ENCODE data around the gene LEF1. TPM values are rescaled to one million over a fixed set of nuclear protein-coding genes. Genes with fewer than 3 reads are reported as not detected.

The LEF1 gene
- total and polyA plus RNA-seq, 2 of the 8 experiments (the other 6 are each of a cell fraction or from before 2014, with no cell fraction given), result 2.6 to 5.2 TPM

DNA sequence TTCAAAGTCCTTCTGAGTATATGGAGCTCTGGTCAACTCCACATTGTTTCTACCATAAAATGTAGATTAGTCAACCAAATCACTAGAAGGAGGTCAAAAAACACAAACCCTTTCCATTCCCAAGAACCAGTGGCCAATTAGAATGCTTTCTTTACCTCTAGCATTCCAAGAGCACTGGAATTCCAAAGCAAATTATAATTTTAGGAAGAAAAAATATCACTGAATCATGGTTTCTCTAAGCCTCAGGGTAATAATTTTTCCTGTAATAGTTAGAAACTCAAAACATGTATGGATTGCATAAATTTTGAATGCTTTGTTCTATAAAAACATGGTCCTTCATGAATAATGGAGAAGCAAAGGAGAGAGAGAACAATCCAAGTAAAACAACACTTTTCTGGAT, 39.5 kb downstream of the LEF1 start:
- Histone ChIP-seq H3K9ac (replicated peaks in 1 of 4; ENCODE audit: extremely low read depth in 1 of 4, low read depth in 3 of 4, low read length in 3 of 4) (no peak overlapping the region), H3K4me1 (replicated peaks in 1 of 4; ENCODE audit: control insufficient read depth in 3 of 4, insufficient read depth in 4 of 4, low read length in 3 of 4) (no peaks in the 10 kb centered on the region), H4K5ac (ENCODE audit: insufficient read length, low read depth, low read length) (no peak overlapping the region), H2BK15ac (ENCODE audit: low read length) (no peak overlapping the region), H2BK12ac (ENCODE audit: low read depth, low read length) (no peak overlapping the region), H3K4me3 (ENCODE audit: extremely low read depth in 1 of 4, insufficient read depth in 2 of 4, low read depth in 3 of 4, low read length in 4 of 4) (no peak overlapping the region), H3K18ac (ENCODE audit: extremely low read depth, low read length) (no peak overlapping the region), H3K14ac (ENCODE audit: insufficient read length) (no peak overlapping the region), H2BK5ac (ENCODE audit: low read depth, low read length) (no peak overlapping the region), H2BK120ac (replicated peaks; ENCODE audit: low read depth, low read length) (no peak overlapping the region), H3K79me1 (ENCODE audit: low read depth, low read length) (no peaks in the 10 kb centered on the region), H3K9me3 (ENCODE audit: insufficient read depth in 2 of 2, low read depth in 1 of 2, low read length in 1 of 2) (no peaks in the 10 kb centered on the region), H3K79me2 (ENCODE audit: control insufficient read depth in 1 of 2, insufficient read depth in 2 of 2, low read length in 2 of 2) (no peaks in the 10 kb centered on the region), H2AK5ac (ENCODE audit: low read depth, low read length) (no peak overlapping the region), H4K8ac (ENCODE audit: extremely low read depth, insufficient read depth, low read length) (no peak overlapping the region), H3K56ac (replicated peaks; ENCODE audit: insufficient read length, low read depth, low read length) (no peak overlapping the region), H2AFZ (ENCODE audit: low read length) (no peak overlapping the region), H2BK20ac (ENCODE audit: low read length) (no peak overlapping the region), H3K36me3 (ENCODE audit: control insufficient read depth in 2 of 4, insufficient read depth in 4 of 4, low read length in 3 of 4) (no peaks in the 10 kb centered on the region), H3K23me2 (ENCODE audit: low read depth, low read length) (no peaks in the 10 kb centered on the region), H4K91ac (replicated peaks; ENCODE audit: insufficient read length, low read length) (no peak overlapping the region), H3K27me3 (replicated peaks in 1 of 4; ENCODE audit: control insufficient read depth in 3 of 4, extremely low read depth in 1 of 4, insufficient read depth in 3 of 4, low read length in 3 of 4) (no peaks in the 10 kb centered on the region), H3K4me2 (ENCODE audit: insufficient read depth in 1 of 2, low read depth in 2 of 2, low read length in 2 of 2) (no peak overlapping the region), H3K4ac (replicated peaks; ENCODE audit: insufficient read length, low read depth, low read length) (no peak overlapping the region), H4K20me1 (replicated peaks in 1 of 2; ENCODE audit: control insufficient read depth in 1 of 2, insufficient read depth in 2 of 2, low read length in 2 of 2) (no peaks in the 10 kb centered on the region), H3K27ac (ENCODE audit: low read depth, low read length) (no peak overlapping the region), H3K23ac (ENCODE audit: insufficient read length) (no peak overlapping the region)
- POLR2A ChIA-PET (ENCODE audit: partially characterized antibody), result interaction anchor here (1.1 kb wide), 1 partner anchor 10 kb away, joined by 4 read pairs; no protein-coding TSS in a partner anchor
- CTCF ChIA-PET (ENCODE audit: partially characterized antibody), result interaction anchor here (1.0 to 1.8 kb wide), 2 partner anchors 19 to 70 kb away, joined by 3 read pairs; no protein-coding TSS in a partner anchor
- no peak for FAIRE-seq
- DNase-seq (ENCODE audit: low read depth in 1 of 2, low spot score in 2 of 2), result no peak
- TF ChIP-seq SRF (IDR thresholded peaks at IDR 0.05; ENCODE audit: low read depth, low read length) (no peak), SP1 (IDR thresholded peaks at IDR 0.05; ENCODE audit: low read depth, low read length) (no peak), CTBP2 (IDR thresholded peaks at IDR 0.05; ENCODE audit: borderline replicate concordance, insufficient read depth, insufficient read length, low read length) (no peak), POU5F1 (IDR thresholded peaks at IDR 0.05; ENCODE audit: low read depth, low read length) (no peak), TAF7 (optimal IDR thresholded peaks at IDR 0.05; ENCODE audit: borderline replicate concordance, low read depth, low read length) (no peak)

Measured in H1 (cell line).